Spleen (tissue), 7 donors: ENCODE data around the gene ELP2.

Experiments
- CTCF ChIP-seq, 11 experiments: fragments of 200-600 bp in 7 of 11; fragments of 450-650 bp in 4 of 11; sonication (generic) in 4 of 11; IDR thresholded peaks in 8 of 11; conservative IDR thresholded peaks in 3 of 11; 1 replicate in 7 of 11; 2 replicates in 4 of 11; pipeline versions ENCODE4 v1.4.0 to v1.8.0; 2016 to 2021; ENCODE audit warnings: antibody characterized with exemption in 11 of 11, inconsistent platforms in 4 of 11, mild to moderate bottlenecking in 1 of 11
- POLR2A ChIP-seq, 3 donors: fragments of 450-650 bp; IDR thresholded peaks; one replicate each; pipeline ENCODE4 v1.5.1; 2017; ENCODE audit warnings: antibody characterized with exemption in 3 of 3, mild to moderate bottlenecking in 1 of 3
- donor health status: DM: no; HTN: no; CAD: no; lungs with moderate emphysema.
- donor health status: DM: no; HTN: no; CAD: no.
- donor health status: DM: no; HTN: no; CAD: no.

- TF ChIP-seq CTCF (IDR thresholded peaks at IDR 0.05 in 8 of 11, conservative IDR thresholded peaks at IDR 0.05 in 3 of 11) (no peak), POLR2A (IDR thresholded peaks at IDR 0.05) (no peak)
These were observed 65.9 kb downstream of the ELP2 start for GRCh38 chr18:36195427-36196122.
